Naive B cell (primary cell): ENCODE measurements around the gene AGPAT2. TPM values are rescaled to one million over a fixed set of nuclear protein-coding genes. Genes with fewer than 3 reads are reported as not detected.

ENCODE experiments used
- ATAC-seq, 2 donors: fragments of 150-1000 bp; cut with Tn5 transposase; 2 replicates each; pipeline ENCODE4 v1.10.0; 2021; ENCODE audit warnings: low read depth in 2 of 2, mild to moderate bottlenecking in 2 of 2, moderate library complexity in 2 of 2
- DNase-seq: peaks from one replicate; pipeline ENCODE4 v3.0.0; 2022
- H3K27ac Mint-ChIP-seq, 6 donors: one replicate each; pipeline ENCODE4 v1.8.0; 2020 to 2022; ENCODE audit warnings: mild to moderate bottlenecking in 6 of 6, mixed read lengths in 6 of 6, moderate library complexity in 5 of 6, inconsistent platforms in 2 of 6
- H3K27me3 Mint-ChIP-seq, 3 donors: one replicate each; pipeline ENCODE4 v1.8.0; 2021 to 2022; ENCODE audit warnings: mixed read lengths in 3 of 3, mild to moderate bottlenecking in 1 of 3
- H3K36me3 Mint-ChIP-seq, 2 donors: one replicate each; pipeline ENCODE4 v1.8.0; 2020 to 2022; ENCODE audit warnings: mixed read lengths in 2 of 2, inconsistent platforms in 1 of 2, mild to moderate bottlenecking in 1 of 2
- H3K4me1 Mint-ChIP-seq, 3 donors: one replicate each; pipeline ENCODE4 v1.8.0; 2020 to 2022; ENCODE audit warnings: mixed read lengths in 3 of 3, inconsistent platforms in 1 of 3, mild to moderate bottlenecking in 1 of 3, moderate library complexity in 1 of 3
- H3K4me3 Mint-ChIP-seq, 8 donors: one replicate each; pipeline ENCODE4 v1.8.0; 2020 to 2022; ENCODE audit warnings: mild to moderate bottlenecking in 8 of 8, mixed read lengths in 8 of 8, moderate library complexity in 8 of 8, inconsistent platforms in 2 of 8
- H3K9me3 Mint-ChIP-seq, 7 donors: one replicate each; pipeline ENCODE4 v1.8.0; 2020 to 2022; ENCODE audit warnings: mixed read lengths in 7 of 7, mild to moderate bottlenecking in 5 of 7, inconsistent platforms in 2 of 7, moderate library complexity in 1 of 7
- polyA plus RNA-seq, 6 donors: library from polyadenylated mRNA; unstranded; fragments of 300-500 nt; fragmentation: Illumina TruSeq; gene quantifications; one replicate each; pipeline ENCODE4 v1.2.3, GENCODE V29; 2021; ENCODE audit warnings: low read depth in 6 of 6

Gene AGPAT2
- polyA plus RNA-seq, 6 donors from 2014 or later: 36.1 to 59.9 (median 48.0) TPM

DNA sequence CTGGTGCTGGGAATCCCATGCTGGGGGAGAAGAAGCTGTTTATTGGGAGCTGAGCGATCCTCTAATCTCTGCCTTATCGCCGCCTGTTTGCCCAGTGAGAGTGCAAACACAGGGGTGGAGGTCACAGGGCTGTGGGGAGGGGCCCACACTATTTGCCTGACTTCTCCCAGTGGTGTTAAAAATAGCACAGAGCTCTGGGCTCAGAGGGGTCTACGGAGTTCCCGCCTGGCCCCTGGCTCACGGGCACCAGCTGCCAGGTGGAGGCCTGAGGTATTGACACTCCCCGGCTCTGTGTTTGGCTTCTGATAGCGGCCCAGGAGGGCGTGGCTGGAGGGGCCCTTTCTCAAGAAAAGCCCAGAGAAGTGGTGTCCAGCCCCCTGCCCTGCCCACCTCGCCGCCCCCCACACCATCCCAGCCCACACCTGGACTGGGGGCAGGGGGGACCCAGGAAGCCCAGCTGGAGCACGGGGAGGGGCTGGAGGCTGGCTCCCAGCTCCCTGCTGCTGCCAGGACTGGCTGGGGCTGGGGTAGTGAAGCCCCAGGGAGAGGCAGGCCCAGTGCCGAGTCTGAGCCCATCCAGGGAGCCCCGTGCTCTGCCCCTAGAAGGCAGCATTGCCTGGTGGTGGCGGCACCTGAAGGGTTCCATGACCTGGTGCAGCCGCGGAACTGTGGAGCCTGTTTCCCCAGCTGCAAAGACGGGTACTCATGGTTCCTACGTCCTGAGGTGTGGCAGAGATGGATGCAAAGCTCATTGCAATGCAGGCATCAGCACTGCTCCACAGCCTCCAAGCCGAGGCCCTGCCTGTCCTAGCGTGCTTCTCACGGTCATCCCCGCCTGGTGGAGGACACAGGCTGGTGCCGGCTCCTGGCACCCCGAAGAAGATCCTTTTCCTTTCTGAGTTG, 60.3 kb downstream of the AGPAT2 start:
- Mint-ChIP-seq H3K4me3 (no peak overlapping the region), H3K4me1 (peaks cover 5 to 26% (median 18%) of the 10 kb centered on the region in 3 donors), H3K27ac (no peak overlapping the region), H3K27me3 (peaks cover 5 to 52% (median 30%) of the 10 kb centered on the region in 3 donors), H3K9me3 (no peaks in the 10 kb centered on the region), H3K36me3 (no peaks in the 10 kb centered on the region)
- ATAC-seq: no peak
- no peak for DNase-seq

DNA sequence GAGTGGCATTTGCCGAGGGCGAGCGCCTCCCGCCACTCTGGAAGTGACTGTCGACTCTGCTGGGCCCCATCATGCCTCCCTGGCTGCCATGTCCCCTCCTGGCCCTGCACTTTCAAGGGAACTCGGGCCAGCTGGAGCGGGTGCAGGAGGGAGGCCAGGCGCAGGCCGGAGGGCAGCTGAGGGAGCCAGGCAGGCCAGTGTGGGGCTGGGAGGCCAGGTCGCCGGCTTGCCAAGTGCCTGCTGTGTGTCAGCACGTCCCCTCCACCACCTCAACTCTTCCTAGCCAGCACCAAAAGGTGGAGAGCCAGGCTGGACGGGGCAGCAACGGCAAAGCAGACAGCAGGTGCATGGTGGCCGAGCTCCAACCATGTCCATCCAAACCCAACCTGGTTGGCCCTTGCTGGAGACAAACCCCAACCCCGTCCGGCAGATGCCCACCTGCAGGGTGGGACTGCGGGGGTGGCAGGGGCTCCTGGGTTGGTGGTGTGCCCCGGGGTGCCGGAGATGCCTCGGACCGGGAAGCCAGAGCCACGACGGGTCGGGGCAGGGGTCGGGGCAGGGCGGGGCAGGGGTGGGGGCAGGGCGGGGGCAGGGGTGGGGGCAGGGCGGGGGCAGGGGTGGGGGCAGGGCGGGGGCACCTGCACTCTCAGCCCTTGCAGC, 61.1 kb downstream of the AGPAT2 start:
- DNase-seq: no peak
- H3K27ac Mint-ChIP-seq: no peak overlapping the region
- H3K4me1 Mint-ChIP-seq: peaks cover 5 to 26% (median 18%) of the 10 kb centered on the region in 3 donors
- no peaks in the 10 kb centered on the region for H3K36me3 Mint-ChIP-seq
- H3K27me3 Mint-ChIP-seq: peaks cover 5 to 52% (median 30%) of the 10 kb centered on the region in 3 donors
- no peak for ATAC-seq
- no peaks in the 10 kb centered on the region for H3K9me3 Mint-ChIP-seq
- no peak overlapping the region for H3K4me3 Mint-ChIP-seq

DNA sequence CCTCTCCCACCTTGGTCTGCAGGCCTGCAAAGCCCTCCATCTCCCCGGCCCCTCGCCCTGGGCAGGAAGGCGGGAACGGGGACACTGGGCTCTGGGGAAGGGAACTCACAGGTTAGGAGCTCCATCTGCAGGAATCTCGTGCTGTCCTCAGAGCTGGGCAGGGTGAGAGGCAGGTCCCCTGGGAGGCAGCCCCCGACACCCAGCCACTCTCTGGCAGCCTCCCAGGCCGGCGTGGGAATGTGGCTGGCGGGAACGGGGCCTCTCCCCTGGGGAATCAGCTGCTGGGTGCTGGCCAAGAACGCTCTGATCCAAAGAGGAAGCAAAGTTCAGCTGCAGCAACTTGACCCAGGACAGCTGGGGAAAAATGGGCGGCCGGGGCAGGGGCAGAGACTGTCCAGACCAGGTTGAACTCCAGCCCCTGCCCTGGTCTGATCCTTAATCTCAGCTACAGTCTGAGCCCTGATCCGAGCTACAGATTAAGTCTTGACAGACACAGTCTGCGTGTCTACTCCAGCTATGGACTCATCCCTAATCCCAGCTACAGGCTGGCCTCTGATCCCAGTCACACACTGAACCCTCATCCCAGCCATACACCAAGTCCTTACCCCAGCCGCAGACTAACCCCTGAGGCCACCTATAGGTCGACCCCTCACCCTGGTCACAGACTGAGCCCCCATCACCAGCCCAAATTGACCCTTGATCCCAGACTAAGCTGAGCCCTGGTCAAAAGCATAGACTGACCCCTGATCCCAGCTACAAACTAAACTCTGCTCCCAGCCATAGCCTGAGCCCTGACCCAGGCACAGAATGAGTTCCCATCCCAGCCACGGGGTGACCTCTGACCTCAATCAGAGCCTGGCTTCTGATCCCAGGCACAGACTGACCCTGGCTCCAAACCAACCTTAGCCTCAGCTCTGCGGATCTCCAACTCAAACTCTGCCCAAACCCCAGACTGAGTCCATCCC, 61.9 kb downstream of the AGPAT2 start:
- Mint-ChIP-seq H3K27me3 (peaks cover 5 to 51% (median 29%) of the 10 kb centered on the region in 3 donors), H3K4me1 (peaks cover 5 to 25% (median 18%) of the 10 kb centered on the region in 3 donors), H3K4me3 (no peak overlapping the region), H3K27ac (no peak overlapping the region), H3K36me3 (no peaks in the 10 kb centered on the region), H3K9me3 (no peaks in the 10 kb centered on the region)
- DNase-seq (no peak), ATAC-seq (no peak)

GRCh38 chr9:136624184-136624951, 62.9 kb downstream of the AGPAT2 start:
- H3K9me3 Mint-ChIP-seq: no peaks in the 10 kb centered on the region
- no peak overlapping the region for H3K27ac Mint-ChIP-seq
- ATAC-seq (no peak), DNase-seq (no peak)
- peaks cover 5 to 41% (median 19%) of the 10 kb centered on the region in 3 donors for H3K27me3 Mint-ChIP-seq
- H3K4me1 Mint-ChIP-seq: peaks cover 9 to 24% (median 17%) of the 10 kb centered on the region in 3 donors
- H3K4me3 Mint-ChIP-seq: no peak overlapping the region
- H3K36me3 Mint-ChIP-seq: no peaks in the 10 kb centered on the region

- no peak overlapping the region for H3K4me3 Mint-ChIP-seq
- DNase-seq: no peak
- H3K27ac Mint-ChIP-seq: no peak overlapping the region
- no peaks in the 10 kb centered on the region for H3K36me3 Mint-ChIP-seq
- peaks cover 5 to 36% (median 19%) of the 10 kb centered on the region in 3 donors for H3K27me3 Mint-ChIP-seq
- H3K4me1 Mint-ChIP-seq: peaks cover 14 to 29% (median 22%) of the 10 kb centered on the region in 3 donors
- ATAC-seq: no peak
- H3K9me3 Mint-ChIP-seq: no peaks in the 10 kb centered on the region
Observed at GRCh38 chr9:136623842-136624183, 63.4 kb downstream of the AGPAT2 start.

Other genes with a start within 250 kb of the AGPAT2 start
- 1 to 10 TPM in 5 of 6 donors, under 1 TPM in 1; 0.61 to 6.8 (median 3.2) TPM for gene INPP5E, start 247.6 kb downstream of the AGPAT2 start, polyA plus RNA-seq
- 10 to 100 TPM; 10.3 to 35.2 (median 20.0) TPM for gene SEC16A, start 204.4 kb downstream of the AGPAT2 start, polyA plus RNA-seq
- 1 to 10 TPM in 5 of 6 donors, under 1 TPM in 1; 0.05 to 8.0 (median 2.4) TPM for gene NOTCH1, start 141.4 kb downstream of the AGPAT2 start, polyA plus RNA-seq
- gene EGFL7, start 24.5 kb downstream of the AGPAT2 start, polyA plus RNA-seq: under 1 TPM in 2 of 6 donors, not detected in 4; 0.33 TPM
- gene DIPK1B, start 25.1 kb upstream of the AGPAT2 start, polyA plus RNA-seq: 10 to 100 TPM in 4 of 6 donors, 1 to 10 TPM in 1, under 1 TPM in 1; 0.91 to 71.6 (median 15.1) TPM
- 10 to 100 TPM; 46.1 to 86.0 (median 65.3) TPM for gene LCN10, start 55.5 kb upstream of the AGPAT2 start, polyA plus RNA-seq
- not detected for gene LCN6, start 61.1 kb upstream of the AGPAT2 start, polyA plus RNA-seq
- 10 to 100 TPM in 2 of 6 donors, under 1 TPM in 3, not detected in 1; 0.39 to 69.1 (median 0.73) TPM for gene LCN8, start 70.8 kb upstream of the AGPAT2 start, polyA plus RNA-seq
- gene LCN15, start 77.1 kb upstream of the AGPAT2 start, polyA plus RNA-seq: under 1 TPM in 1 of 6 donors, not detected in 5; 0.09 TPM
- 10 to 100 TPM; 29.3 to 47.7 (median 35.7) TPM for gene TMEM141, start 103.9 kb upstream of the AGPAT2 start, polyA plus RNA-seq
- gene CCDC183, start 108.9 kb upstream of the AGPAT2 start, polyA plus RNA-seq: 1 to 10 TPM in 1 of 6 donors, under 1 TPM in 1, not detected in 4; 0.24 to 1.7 TPM
- gene RABL6, start 120.5 kb upstream of the AGPAT2 start, polyA plus RNA-seq: 10 to 100 TPM in 3 of 6 donors, 1 to 10 TPM in 3; 3.8 to 16.8 (median 9.7) TPM
- under 1 TPM in 1 of 6 donors, not detected in 5; 0.08 TPM for gene AJM1, start 155.0 kb upstream of the AGPAT2 start, polyA plus RNA-seq
- gene PHPT1, start 162.0 kb upstream of the AGPAT2 start, polyA plus RNA-seq: 10 to 100 TPM; 48.0 to 67.7 (median 49.6) TPM
- not detected for gene MAMDC4, start 164.9 kb upstream of the AGPAT2 start, polyA plus RNA-seq
- gene EDF1, start 178.9 kb upstream of the AGPAT2 start, polyA plus RNA-seq: 100 to 1,000 TPM; 267 to 324 (median 299) TPM
- gene TRAF2, start 199.1 kb upstream of the AGPAT2 start, polyA plus RNA-seq: 10 to 100 TPM; 13.2 to 29.9 (median 18.4) TPM